OCI-LY7 (cell line): ENCODE measurements around the gene ATP12A. TPM values are rescaled to one million over a fixed set of nuclear protein-coding genes. Genes with fewer than 3 reads are reported as not detected.
A peak's percentile ranks its signal among the peaks of the same experiment; 100 is the strongest.

Source experiments
- BruUV-seq: library from RNA; stranded (reverse); fragments of 400-500 nt; replicated peaks from 2 replicates; lab custom pipeline; 2021; lab: Mats Ljungman, UMichigan
- CTCF ChIA-PET: fragments of 300-600 bp; sonication (Branson Sonifier 250); formaldehyde crosslinking; loops from one replicate; lab custom pipeline; 2022; ENCODE audit warnings: antibody characterized with exemption; ENCODE audit not compliant: unreplicated experiment; lab: Charles Lee
- POLR2A ChIA-PET: fragments of 300-600 bp; sonication (Branson Sonifier 250); formaldehyde crosslinking; loops from one replicate; lab custom pipeline; 2022; ENCODE audit warnings: antibody characterized with exemption; lab: Charles Lee
- DNase-seq: peaks from one replicate; pipeline ENCODE4 v3.0.0-alpha.2; 2015; ENCODE audit warnings: low spot score
- H2AFZ ChIP-seq: fragments of 200-600 bp; sonication (generic), shearing (Covaris generic); 2 replicates; pipeline ENCODE4 v1.6.1; 2014; ENCODE audit warnings: mild to moderate bottlenecking, antibody characterized with exemption, low read length, moderate library complexity
- H3K27ac ChIP-seq: fragments of 200-600 bp; sonication (generic); 2 replicates; pipeline ENCODE4 v1.5.1; 2014; ENCODE audit warnings: mixed run types, low read depth, mild to moderate bottlenecking, moderate library complexity, low read length, inconsistent platforms; ENCODE audit not compliant: poor library complexity, severe bottlenecking
- H3K36me3 ChIP-seq: fragments of 200-600 bp; sonication (generic); 2 replicates; pipeline ENCODE4 v1.6.1; 2014; ENCODE audit warnings: mild to moderate bottlenecking, antibody characterized with exemption, low read length, moderate library complexity, mixed read lengths; ENCODE audit not compliant: insufficient read depth
- H3K4me1 ChIP-seq: fragments of 200-600 bp; sonication (generic); 2 replicates; pipeline ENCODE4 v1.5.1; 2014; ENCODE audit warnings: mild to moderate bottlenecking, low read length; ENCODE audit not compliant: insufficient read depth, poor library complexity, severe bottlenecking
- H3K4me2 ChIP-seq: fragments of 200-600 bp; sonication (generic); 2 replicates; pipeline ENCODE4 v1.6.1; 2014; ENCODE audit warnings: mild to moderate bottlenecking, low read length
- H3K4me3 ChIP-seq: fragments of 200-600 bp; sonication (generic); 2 replicates; pipeline ENCODE4 v1.5.1; 2014; ENCODE audit warnings: mild to moderate bottlenecking, low read depth, low read length; ENCODE audit not compliant: poor library complexity, severe bottlenecking
- H3K79me2 ChIP-seq: fragments of 200-600 bp; sonication (generic); 2 replicates; pipeline ENCODE4 v1.6.1; 2016; ENCODE audit warnings: low read depth, mild to moderate bottlenecking, low read length, moderate library complexity, mixed read lengths; ENCODE audit not compliant: insufficient read depth
- H3K9me2 ChIP-seq: fragments of 200-600 bp; sonication (generic); 2 replicates; pipeline ENCODE4 v1.6.1; 2016; ENCODE audit warnings: mild to moderate bottlenecking, low read length, mixed read lengths; ENCODE audit not compliant: insufficient read depth
- H3K9me3 ChIP-seq: fragments of 200-600 bp; sonication (generic); 2 replicates; pipeline ENCODE4 v1.6.1; 2014; ENCODE audit warnings: mild to moderate bottlenecking, mixed run types, low read length, mixed read lengths
- H4K20me1 ChIP-seq: fragments of 200-600 bp; sonication (generic); 2 replicates; pipeline ENCODE4 v1.6.1; 2014; ENCODE audit warnings: mild to moderate bottlenecking, antibody characterized with exemption, low read length, moderate library complexity, mixed read lengths; ENCODE audit not compliant: insufficient read depth
- CTCF ChIP-seq: fragments of 200-600 bp; sonication (generic); conservative IDR thresholded peaks from 2 replicates; pipeline ENCODE4 v1.5.1; 2014; ENCODE audit warnings: mild to moderate bottlenecking, antibody characterized with exemption, low read length, moderate library complexity, mixed read lengths
- EZH2phosphoT487 ChIP-seq: fragments of 200-600 bp; sonication (generic); IDR thresholded peaks from 2 replicates; pipeline ENCODE4 v1.6.1; 2018; ENCODE audit warnings: low read depth, borderline replicate concordance, mild to moderate bottlenecking, mixed run types, antibody characterized with exemption, low read length, moderate library complexity, mixed read lengths
- intact Hi-C: fragments of 100-400 bp; cut with micrococcal nuclease; formaldehyde crosslinking; loops from one replicate; pipeline ENCODE4 v1.10.0; 2022; ENCODE audit not compliant: unreplicated experiment
- total RNA-seq, 2 experiments: library from RNA; depleted of rRNA in 1 of 2; stranded (reverse); fragments of >200 nt in 1 of 2; shearing (Covaris generic) in 1 of 2; gene quantifications; 2 replicates each; pipeline ENCODE4 v1.2.3, GENCODE V29; 2014 to 2022

The ATP12A gene
- total RNA-seq, 2 experiments from 2014 or later, result not detected

GRCh38 chr13:24662195-24663088 lies 17.8 kb upstream of the ATP12A start:
- Histone ChIP-seq H3K79me2 (no peaks in the 10 kb centered on the region), H3K4me3 (peak overlapping the region; percentile 53), H3K4me1 (peaks cover 78% of the 10 kb centered on the region), H3K36me3 (no peaks in the 10 kb centered on the region), H4K20me1 (no peaks in the 10 kb centered on the region), H2AFZ (peak overlapping the region; percentile 84), H3K4me2 (peak overlapping the region; percentile 82), H3K27ac (peak overlapping the region; percentile 80), H3K9me3 (no peaks in the 10 kb centered on the region), H3K9me2 (no peaks in the 10 kb centered on the region)
- intact Hi-C loops, result loop anchor here (10.0 kb wide), 1 partner anchor 1288 kb away; no protein-coding TSS in a partner anchor
- BruUV-seq, result no TSS peak
- ChIA-PET CTCF (no interaction called here), POLR2A (interaction anchor here (0.5 to 1.7 kb wide), 6 partner anchors 10 to 85 kb away, joined by 3 to 8 read pairs (median 4); no protein-coding TSS in a partner anchor)
- TF ChIP-seq EZH2phosphoT487, result no peak
- TF ChIP-seq CTCF, result no peak
- no peak for DNase-seq

- no peaks in the 10 kb centered on the region for H3K36me3 ChIP-seq
- no peaks in the 10 kb centered on the region for H3K79me2 ChIP-seq
- no peak for DNase-seq
- no peaks in the 10 kb centered on the region for H3K9me3 ChIP-seq
- ChIA-PET CTCF (no interaction called here), POLR2A (interaction anchor here (1.5 to 1.7 kb wide), 2 partner anchors 9 to 15 kb away, joined by 3 to 4 read pairs; no protein-coding TSS in a partner anchor)
- no peak for TF ChIP-seq CTCF
- peak overlapping the region; percentile 53 for H3K4me3 ChIP-seq
- BruUV-seq, result no TSS peak
- H3K4me2 ChIP-seq, result peak overlapping the region; percentile 82
- H4K20me1 ChIP-seq, result no peaks in the 10 kb centered on the region
- peak overlapping the region; percentile 80 for H3K27ac ChIP-seq
- H2AFZ ChIP-seq, result peak overlapping the region; percentile 84
- intact Hi-C loops, result loop anchor here (10.0 kb wide), 1 partner anchor 1288 kb away; no protein-coding TSS in a partner anchor
- no peaks in the 10 kb centered on the region for H3K9me2 ChIP-seq
- H3K4me1 ChIP-seq, result peaks cover 75% of the 10 kb centered on the region
Observed at GRCh38 chr13:24663089-24663395, 17.2 kb upstream of the ATP12A start.

- DNase-seq, result no peak
- no peaks in the 10 kb centered on the region for H3K9me2 ChIP-seq
- no peak overlapping the region for H3K27ac ChIP-seq
- peak overlapping the region; percentile 84; the same call in 1 of the 2 replicates for H2AFZ ChIP-seq
- CTCF ChIA-PET, result no interaction called here
- TF ChIP-seq EZH2phosphoT487, result no peak
- TF ChIP-seq CTCF, result no peak
- POLR2A ChIA-PET, result interaction anchor here (1.5 to 1.7 kb wide), 2 partner anchors 8 to 16 kb away, joined by 3 to 4 read pairs; no protein-coding TSS in a partner anchor
- H3K9me3 ChIP-seq, result no peaks in the 10 kb centered on the region
- peaks cover 69% of the 10 kb centered on the region for H3K4me1 ChIP-seq
- intact Hi-C loops, result loop anchor here (10.0 kb wide), 1 partner anchor 1289 kb away; no protein-coding TSS in a partner anchor
- H3K4me2 ChIP-seq, result peak overlapping the region; percentile 82
- H3K36me3 ChIP-seq, result no peaks in the 10 kb centered on the region
- H4K20me1 ChIP-seq, result no peaks in the 10 kb centered on the region
- H3K4me3 ChIP-seq, result no peak overlapping the region
- BruUV-seq, result no TSS peak
- no peaks in the 10 kb centered on the region for H3K79me2 ChIP-seq
Observed at GRCh38 chr13:24663586-24663985, 16.6 kb upstream of the ATP12A start.
